Thoracic aorta (tissue), 2 donors: ENCODE results near the gene ZFAND5. TPM values are rescaled to one million over a fixed set of nuclear protein-coding genes. Genes with fewer than 3 reads are reported as not detected.

Source experiments
- ATAC-seq: fragments of 150-250 bp; one replicate; pipeline ENCODE4 v1.8.0; 2017; ENCODE audit warnings: low read depth; ENCODE audit not compliant: insufficient number of reproducible peaks, low FRiP score
- DNase-seq: peaks from one replicate; pipeline ENCODE4 v3.0.0-alpha.2; 2020; ENCODE audit warnings: low spot score
- H3K27ac ChIP-seq, 2 donors: fragments of 200-600 bp; sonication (generic); 1 replicate in 1 of 2; 2 replicates in 1 of 2; pipeline ENCODE4 v1.5.1; 2016; ENCODE audit warnings: mild to moderate bottlenecking in 2 of 2, moderate library complexity in 2 of 2
- H3K27me3 ChIP-seq: fragments of 200-600 bp; sonication (generic); replicated peaks from 2 replicates; pipeline ENCODE4 v1.6.0; 2016; ENCODE audit warnings: mild to moderate bottlenecking; ENCODE audit not compliant: insufficient read depth
- H3K36me3 ChIP-seq: fragments of 200-600 bp; sonication (generic); one replicate; pipeline ENCODE4 v1.5.1; 2016
- H3K4me1 ChIP-seq, 2 donors: fragments of 200-600 bp; sonication (generic); 1 replicate in 1 of 2; 2 replicates in 1 of 2; pipeline versions ENCODE4 v1.5.1 to v1.6.0; 2016; ENCODE audit warnings: low read depth in 2 of 2, mild to moderate bottlenecking in 1 of 2; ENCODE audit not compliant: control insufficient read depth in 1 of 2
- H3K4me3 ChIP-seq: fragments of 200-600 bp; sonication (generic); 2 replicates; pipeline ENCODE4 v1.5.1; 2016; ENCODE audit warnings: mild to moderate bottlenecking
- H3K9me3 ChIP-seq: fragments of 200-600 bp; sonication (generic); 2 replicates; pipeline ENCODE4 v1.5.1; 2016
- total RNA-seq, 2 donors: library from RNA; depleted of rRNA; stranded (reverse); fragments of >200 nt; gene quantifications; one replicate each; pipeline versions ENCODE4 v1.1.0 to v1.2.3, GENCODE V29; 2016
- TF ChIP-seq, protein P1 (sequence below): fragments of 200-600 bp; sonication (generic); IDR thresholded peaks from one replicate; pipeline ENCODE4 v1.5.1; 2019; ENCODE audit warnings: antibody characterized with exemption

The ZFAND5 gene
- total RNA-seq, 2 donors from 2014 or later, result 160 to 195 TPM

DNA sequence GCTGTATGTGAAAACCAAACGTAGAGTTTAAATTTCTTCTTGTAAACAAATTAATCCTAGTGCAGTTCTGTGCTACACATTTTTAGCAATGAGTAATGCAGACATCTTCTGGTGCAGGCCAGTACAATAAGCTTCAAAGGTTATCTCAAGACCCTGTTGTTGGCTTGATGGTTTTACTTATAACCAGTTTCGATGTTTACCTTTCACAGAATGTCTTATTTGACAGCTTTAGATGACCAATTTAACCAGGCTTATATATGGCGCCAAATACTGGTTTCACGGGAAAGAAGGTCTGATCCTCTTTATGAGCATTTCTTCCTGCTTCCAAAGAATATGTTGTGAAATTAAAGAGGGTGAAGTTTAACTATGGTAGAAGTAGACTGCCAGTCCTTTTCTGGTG lies 9.9 kb downstream of the ZFAND5 start:
- no peak for ATAC-seq
- no peaks in the 10 kb centered on the region for H3K27me3 ChIP-seq
- TF ChIP-seq, protein P1, sequence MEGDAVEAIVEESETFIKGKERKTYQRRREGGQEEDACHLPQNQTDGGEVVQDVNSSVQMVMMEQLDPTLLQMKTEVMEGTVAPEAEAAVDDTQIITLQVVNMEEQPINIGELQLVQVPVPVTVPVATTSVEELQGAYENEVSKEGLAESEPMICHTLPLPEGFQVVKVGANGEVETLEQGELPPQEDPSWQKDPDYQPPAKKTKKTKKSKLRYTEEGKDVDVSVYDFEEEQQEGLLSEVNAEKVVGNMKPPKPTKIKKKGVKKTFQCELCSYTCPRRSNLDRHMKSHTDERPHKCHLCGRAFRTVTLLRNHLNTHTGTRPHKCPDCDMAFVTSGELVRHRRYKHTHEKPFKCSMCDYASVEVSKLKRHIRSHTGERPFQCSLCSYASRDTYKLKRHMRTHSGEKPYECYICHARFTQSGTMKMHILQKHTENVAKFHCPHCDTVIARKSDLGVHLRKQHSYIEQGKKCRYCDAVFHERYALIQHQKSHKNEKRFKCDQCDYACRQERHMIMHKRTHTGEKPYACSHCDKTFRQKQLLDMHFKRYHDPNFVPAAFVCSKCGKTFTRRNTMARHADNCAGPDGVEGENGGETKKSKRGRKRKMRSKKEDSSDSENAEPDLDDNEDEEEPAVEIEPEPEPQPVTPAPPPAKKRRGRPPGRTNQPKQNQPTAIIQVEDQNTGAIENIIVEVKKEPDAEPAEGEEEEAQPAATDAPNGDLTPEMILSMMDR, result no peak
- no peaks in the 10 kb centered on the region for H3K9me3 ChIP-seq
- no peak for DNase-seq
- peaks cover 46 to 82% of the 10 kb centered on the region in 2 donors for H3K4me1 ChIP-seq
- peaks cover 35% of the 10 kb centered on the region for H3K36me3 ChIP-seq
- no peak overlapping the region for H3K27ac ChIP-seq
- H3K4me3 ChIP-seq, result no peak overlapping the region

DNA sequence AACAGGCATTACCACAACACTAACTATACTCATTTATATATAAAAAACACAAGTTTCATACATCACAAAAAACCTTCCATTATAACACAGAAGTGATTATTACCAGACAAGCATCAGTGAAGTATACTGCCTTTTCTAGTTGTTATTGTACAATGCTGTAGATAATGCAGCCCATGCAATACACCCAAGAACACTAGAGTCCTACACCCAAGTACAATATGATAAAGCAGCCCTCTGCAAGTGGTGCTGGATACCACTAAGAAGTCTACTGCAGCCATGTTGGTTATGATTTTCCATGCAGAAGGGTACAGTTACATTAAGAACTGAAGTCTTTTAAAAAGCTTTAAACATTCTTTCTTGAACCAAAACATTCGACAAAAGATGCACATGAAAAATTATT lies 10.3 kb downstream of the ZFAND5 start:
- H3K4me3 ChIP-seq, result no peak overlapping the region
- peaks cover 34% of the 10 kb centered on the region for H3K36me3 ChIP-seq
- no peak overlapping the region for H3K27ac ChIP-seq
- H3K9me3 ChIP-seq, result no peaks in the 10 kb centered on the region
- H3K27me3 ChIP-seq, result no peaks in the 10 kb centered on the region
- TF ChIP-seq, protein P1, result no peak
- peaks cover 42 to 78% of the 10 kb centered on the region in 2 donors for H3K4me1 ChIP-seq
- ATAC-seq, result no peak
- DNase-seq, result no peak

DNA sequence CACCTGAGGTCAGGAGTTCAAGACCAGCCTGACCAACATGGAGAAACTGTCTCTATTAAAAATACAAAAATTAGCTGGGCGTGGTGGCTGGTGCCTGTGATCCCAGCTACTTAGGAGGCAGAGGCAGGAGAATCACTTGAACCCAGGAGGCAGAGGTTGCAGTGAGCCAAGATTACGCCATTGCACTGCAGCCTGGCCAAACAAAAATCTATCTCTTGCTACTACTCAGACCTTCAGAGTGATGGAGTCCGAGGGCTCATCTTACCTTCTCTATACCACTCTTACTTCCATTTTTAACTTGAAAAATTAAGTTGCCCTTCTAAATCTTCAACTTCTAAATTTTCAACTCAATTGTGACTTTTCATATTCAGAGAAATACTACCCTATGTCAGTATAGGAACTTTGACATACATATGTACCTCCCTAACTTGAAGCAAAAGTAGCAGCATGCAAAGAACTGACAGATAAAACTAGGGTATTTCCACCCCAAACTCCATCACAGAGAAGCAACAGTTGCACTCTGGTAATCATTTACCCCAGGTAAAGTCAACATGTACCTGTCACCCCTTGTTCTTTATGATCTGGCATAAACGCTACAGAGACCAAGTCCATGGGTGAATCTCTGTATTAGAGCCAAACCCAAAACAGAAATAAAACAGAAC lies 11.4 kb downstream of the ZFAND5 start:
- Histone ChIP-seq H3K36me3 (peaks cover 28% of the 10 kb centered on the region), H3K27me3 (no peaks in the 10 kb centered on the region), H3K4me1 (peaks cover 30 to 67% of the 10 kb centered on the region in 2 donors), H3K27ac (no peak overlapping the region), H3K9me3 (no peaks in the 10 kb centered on the region), H3K4me3 (no peak overlapping the region)
- TF ChIP-seq, protein P1, result no peak
- no peak for DNase-seq
- no peak for ATAC-seq

DNA sequence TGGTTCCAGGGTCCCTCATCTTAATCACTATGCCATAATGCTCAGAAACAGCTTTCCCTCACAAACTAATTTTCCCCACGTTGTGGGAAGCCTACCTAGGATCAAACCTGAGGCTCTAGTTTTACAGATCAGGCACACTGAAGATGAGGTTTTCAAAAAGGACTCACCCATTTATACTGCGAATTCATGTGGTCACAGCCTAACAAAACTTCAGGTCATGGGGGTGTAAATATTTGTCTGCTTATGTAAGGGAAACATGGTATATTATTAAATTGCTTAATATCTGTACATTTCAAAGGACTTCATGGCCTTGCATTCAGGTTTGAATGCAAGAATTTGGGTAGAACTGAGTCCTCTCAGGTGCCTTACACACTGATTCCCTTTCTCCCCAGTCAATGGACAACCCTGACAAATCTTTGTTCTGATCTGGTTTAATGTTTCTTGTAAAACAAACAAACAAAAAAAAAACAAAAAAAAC lies 12.1 kb downstream of the ZFAND5 start:
- Histone ChIP-seq H3K4me1 (peaks cover 26 to 60% of the 10 kb centered on the region in 2 donors), H3K36me3 (peaks cover 28% of the 10 kb centered on the region), H3K4me3 (no peak overlapping the region), H3K27ac (no peak overlapping the region), H3K27me3 (no peaks in the 10 kb centered on the region), H3K9me3 (no peaks in the 10 kb centered on the region)
- ATAC-seq (no peak), DNase-seq (no peak)
- TF ChIP-seq, protein P1, result no peak

DNA sequence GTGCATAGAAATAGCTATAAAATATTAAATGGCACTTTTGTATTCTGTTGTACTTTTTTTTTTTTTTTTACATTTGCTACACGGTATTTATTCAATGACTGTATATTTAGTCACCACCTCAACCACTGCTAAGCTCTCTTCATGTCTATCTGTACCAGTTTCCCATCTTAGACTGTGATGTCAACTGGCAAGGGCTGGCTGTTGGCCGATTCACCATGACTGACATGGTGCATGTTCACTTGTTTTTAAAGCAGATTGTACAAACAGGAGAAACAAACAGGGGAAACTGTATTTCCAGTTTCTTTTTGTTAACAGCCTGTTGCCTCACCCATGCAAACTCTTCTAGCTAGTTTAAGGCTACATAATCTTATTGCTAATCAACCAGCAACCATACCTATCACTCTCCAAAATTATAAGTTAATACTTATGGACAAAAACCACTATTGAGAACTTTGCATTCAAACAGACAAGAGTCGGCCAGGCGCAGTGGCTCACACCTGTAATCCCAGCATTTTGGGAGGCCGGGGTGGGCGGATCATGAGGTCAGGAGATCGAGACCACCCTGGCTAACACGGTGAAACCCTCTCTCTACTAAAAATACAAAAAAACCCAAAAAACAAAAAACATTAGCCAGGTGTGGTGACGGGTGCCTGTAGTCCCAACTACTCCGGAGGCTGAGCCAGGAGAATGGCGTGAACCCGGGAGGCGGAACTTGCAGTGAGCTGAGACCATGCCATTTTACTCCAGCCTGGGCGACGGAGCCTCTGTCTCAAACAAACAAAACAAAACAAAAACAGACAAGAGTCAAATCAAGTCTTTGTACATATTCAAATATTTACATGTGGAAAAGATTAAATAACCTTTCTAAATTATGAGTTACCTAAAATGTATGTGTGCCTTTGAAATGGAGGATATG lies 13.2 kb downstream of the ZFAND5 start:
- ATAC-seq, result no peak
- no peak for DNase-seq
- H3K4me1 ChIP-seq, result peaks cover 16 to 49% of the 10 kb centered on the region in 2 donors
- H3K4me3 ChIP-seq, result no peak overlapping the region
- no peaks in the 10 kb centered on the region for H3K27me3 ChIP-seq
- H3K27ac ChIP-seq, result no peak overlapping the region
- peaks cover 28% of the 10 kb centered on the region for H3K36me3 ChIP-seq
- TF ChIP-seq, protein P1, result no peak
- H3K9me3 ChIP-seq, result no peaks in the 10 kb centered on the region
